Measurements from ENCODE around the gene BEST2.
A peak's percentile ranks its signal among the peaks of the same experiment; 100 is the strongest.
"Not testable (repeated sequence)": the region's sequence is repeated elsewhere in the genome, so short reads cannot be mapped to it uniquely, and the experiment has no call there.

GRCh38 chr19:12712077-12712476, 39.5 kb upstream of the BEST2 start:
- TF ChIP-seq POLR2A (IDR thresholded peaks at IDR 0.05), result not testable (repeated sequence)
- TF ChIP-seq CTCF (IDR thresholded peaks at IDR 0.05), result peak in 2 of 4 experiments; percentile 18 to 28
